BLaER1 treated with 17β-estradiol and CSF1 and Interleukin-3, amounts not matched to agents 10 nM and 100 nM (cell line): ENCODE results near the gene GAL3ST2.

ENCODE experiments used
- H3K27ac ChIP-seq, 11 experiments: shearing (Covaris generic); formaldehyde crosslinking; 2 replicates each; pipeline ENCODE4 v1.8.1; 2022
- H3K27me3 ChIP-seq, 11 experiments: shearing (Covaris generic); formaldehyde crosslinking; 2 replicates each; pipeline ENCODE4 v1.8.1; 2022
- H3K36me3 ChIP-seq, 11 experiments: shearing (Covaris generic); formaldehyde crosslinking; 2 replicates each; pipeline ENCODE4 v1.8.1; 2022
- H3K4me1 ChIP-seq, 10 experiments: shearing (Covaris generic); formaldehyde crosslinking; 2 replicates each; pipeline ENCODE4 v1.8.1; 2022
- H3K4me2 ChIP-seq, 11 experiments: shearing (Covaris generic); formaldehyde crosslinking; 2 replicates each; pipeline ENCODE4 v1.8.1; 2022
- H3K4me3 ChIP-seq, 10 experiments: shearing (Covaris generic); formaldehyde crosslinking; 2 replicates each; pipeline ENCODE4 v1.8.1; 2022
- H3K9ac ChIP-seq, 11 experiments: shearing (Covaris generic); formaldehyde crosslinking; 2 replicates each; pipeline ENCODE4 v1.8.1; 2022
- H3K9me3 ChIP-seq, 11 experiments: shearing (Covaris generic); formaldehyde crosslinking; replicated peaks in 1 of 11; 2 replicates each; pipeline ENCODE4 v1.8.1; 2022
- H4K20me1 ChIP-seq, 11 experiments: shearing (Covaris generic); formaldehyde crosslinking; 2 replicates each; pipeline ENCODE4 v1.8.1; 2022
- Cebpa-rat ChIP-seq, 11 experiments: shearing (Covaris generic); IDR thresholded peaks; 2 replicates each; pipeline ENCODE4 v1.8.1; 2022

Gene GAL3ST2

DNA sequence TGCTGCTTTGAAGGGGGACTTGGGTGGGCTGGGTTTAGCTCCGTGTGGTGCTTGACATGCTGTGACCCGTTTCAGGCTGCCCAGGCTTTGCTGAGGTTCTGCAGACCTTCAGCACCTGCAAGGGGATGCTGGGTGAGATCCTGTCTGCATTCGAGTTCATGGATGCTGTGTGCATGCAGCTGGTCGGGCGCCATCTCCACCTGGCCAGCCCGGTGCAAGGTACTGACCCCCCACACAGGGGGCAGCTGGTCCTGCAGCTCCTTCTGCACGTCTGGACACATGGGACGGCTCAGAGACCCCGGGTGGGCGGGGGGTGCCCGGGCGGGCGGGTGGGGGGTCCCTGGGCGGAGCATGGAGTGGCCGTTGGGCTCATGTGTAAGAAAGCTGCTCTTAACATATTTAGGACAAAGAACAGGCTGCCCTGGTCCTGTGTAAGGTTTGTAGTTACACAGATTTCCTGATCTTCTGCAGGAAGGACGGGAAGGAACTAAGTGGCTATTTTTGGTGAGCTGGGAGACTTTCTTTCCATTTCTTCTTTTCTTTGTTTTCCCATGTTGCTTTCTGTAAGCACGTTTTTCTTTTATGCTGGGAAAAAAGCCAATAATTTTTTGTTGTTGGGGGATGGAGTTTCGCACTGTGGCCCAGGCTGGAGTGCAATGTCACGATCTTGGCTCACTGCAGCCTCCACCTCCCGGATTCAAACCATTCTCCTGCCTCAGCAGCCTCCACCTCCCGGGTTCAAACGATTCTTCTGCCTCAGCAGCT lies 26.4 kb upstream of the GAL3ST2 start:
- Histone ChIP-seq H3K36me3 (peaks cover 24 to 82% (median 47%) of the 10 kb centered on the region in 11 experiments), H4K20me1 (peaks cover 0 to 10% (median 0%) of the 10 kb centered on the region in 11 experiments; a peak in 1 of 22 replicates), H3K27ac (peak overlapping the region; percentile 13 to 62 (median 50); a peak in 16 of 22 replicates), H3K4me2 (peak overlapping the region; percentile 76 to 92 (median 89)), H3K9me3 (peaks cover 0 to 17% (median 4%) of the 10 kb centered on the region in 11 experiments; a peak in 7 of 22 replicates), H3K9ac (peak overlapping the region; percentile 23 to 65 (median 57); a peak in 19 of 22 replicates), H3K27me3 (no peaks in the 10 kb centered on the region), H3K4me3 (peak overlapping the region in 6 of 10 experiments; percentile 1 to 51 (median 32); a peak in 9 of 20 replicates), H3K4me1 (peaks cover 36 to 60% (median 51%) of the 10 kb centered on the region in 10 experiments)
- TF ChIP-seq Cebpa-rat (IDR thresholded peaks at IDR 0.05), result no peak

DNA sequence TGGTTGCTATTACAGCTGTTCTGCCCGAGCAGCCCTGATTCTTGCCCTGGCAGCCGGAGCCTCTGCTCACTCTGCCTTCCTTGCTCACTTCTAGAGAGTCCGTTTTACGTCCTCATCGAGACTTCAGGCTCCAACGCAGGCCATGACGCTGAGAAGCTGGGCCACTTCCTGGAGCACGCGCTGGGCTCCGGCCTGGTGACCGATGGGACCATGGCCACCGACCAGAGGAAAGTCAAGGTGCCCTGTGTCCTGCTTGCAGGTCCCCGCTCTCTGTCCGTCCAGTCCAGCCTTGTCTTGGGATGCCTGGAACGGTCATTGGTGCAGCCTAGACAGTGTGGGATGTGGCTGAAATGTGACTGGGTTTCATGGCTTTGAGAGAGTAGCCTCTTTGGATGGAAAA lies 25.5 kb upstream of the GAL3ST2 start:
- H3K4me2 ChIP-seq, result peak overlapping the region; percentile 76 to 92 (median 89)
- no peaks in the 10 kb centered on the region for H3K27me3 ChIP-seq
- peak overlapping the region in 10 of 11 experiments; percentile 23 to 65 (median 57); a peak in 13 of 22 replicates for H3K9ac ChIP-seq
- peaks cover 0 to 10% (median 0%) of the 10 kb centered on the region in 11 experiments; a peak in 1 of 22 replicates for H4K20me1 ChIP-seq
- TF ChIP-seq Cebpa-rat (IDR thresholded peaks at IDR 0.05), result no peak
- H3K9me3 ChIP-seq, result peaks cover 0 to 17% (median 4%) of the 10 kb centered on the region in 11 experiments; a peak in 7 of 22 replicates
- H3K4me3 ChIP-seq, result 0 out of 20 replicates have a peak overlapping the region, but pooled peaks of 2 of the 10 experiments have one; percentile 31 to 35
- peaks cover 33 to 85% (median 56%) of the 10 kb centered on the region in 11 experiments for H3K36me3 ChIP-seq
- H3K4me1 ChIP-seq, result peaks cover 29 to 51% (median 42%) of the 10 kb centered on the region in 10 experiments
- H3K27ac ChIP-seq, result peak overlapping the region; percentile 13 to 62 (median 50); a peak in 17 of 22 replicates

DNA sequence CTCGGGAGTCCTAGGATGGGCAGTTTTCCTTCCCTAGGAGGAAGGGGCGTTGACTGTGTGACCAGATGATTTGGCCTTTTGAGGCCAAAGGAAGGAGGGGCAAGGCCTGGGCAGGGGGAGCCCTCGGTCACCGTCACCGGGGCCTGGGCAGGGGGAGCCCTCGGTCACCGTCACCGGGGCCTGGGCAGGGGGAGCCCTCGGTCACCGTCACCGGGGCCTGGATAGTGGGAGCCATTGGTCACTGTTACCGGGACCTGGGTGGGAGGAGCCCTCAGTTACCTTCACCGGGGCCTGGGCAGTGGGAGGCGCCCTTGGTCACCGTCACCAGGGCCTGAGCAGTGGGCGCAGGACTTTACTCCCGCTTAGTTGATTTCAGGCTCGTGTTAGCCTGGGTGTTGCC lies 24.8 kb upstream of the GAL3ST2 start:
- H3K27ac ChIP-seq, result peak overlapping the region in 7 of 11 experiments; percentile 12 to 62 (median 57); a peak in 10 of 22 replicates
- H3K4me2 ChIP-seq, result peak overlapping the region; percentile 76 to 92 (median 89)
- H3K9ac ChIP-seq, result peak overlapping the region in 2 of 11 experiments; percentile 2 to 7; a peak in 4 of 22 replicates
- peaks cover 0 to 10% (median 0%) of the 10 kb centered on the region in 11 experiments; a peak in 1 of 22 replicates for H4K20me1 ChIP-seq
- TF ChIP-seq Cebpa-rat (IDR thresholded peaks at IDR 0.05), result no peak
- peaks cover 39 to 85% (median 57%) of the 10 kb centered on the region in 11 experiments for H3K36me3 ChIP-seq
- no peaks in the 10 kb centered on the region for H3K27me3 ChIP-seq
- no peak overlapping the region for H3K4me3 ChIP-seq
- peaks cover 29 to 45% (median 38%) of the 10 kb centered on the region in 10 experiments for H3K4me1 ChIP-seq
- peaks cover 0 to 11% (median 4%) of the 10 kb centered on the region in 11 experiments; a peak in 6 of 22 replicates for H3K9me3 ChIP-seq

DNA sequence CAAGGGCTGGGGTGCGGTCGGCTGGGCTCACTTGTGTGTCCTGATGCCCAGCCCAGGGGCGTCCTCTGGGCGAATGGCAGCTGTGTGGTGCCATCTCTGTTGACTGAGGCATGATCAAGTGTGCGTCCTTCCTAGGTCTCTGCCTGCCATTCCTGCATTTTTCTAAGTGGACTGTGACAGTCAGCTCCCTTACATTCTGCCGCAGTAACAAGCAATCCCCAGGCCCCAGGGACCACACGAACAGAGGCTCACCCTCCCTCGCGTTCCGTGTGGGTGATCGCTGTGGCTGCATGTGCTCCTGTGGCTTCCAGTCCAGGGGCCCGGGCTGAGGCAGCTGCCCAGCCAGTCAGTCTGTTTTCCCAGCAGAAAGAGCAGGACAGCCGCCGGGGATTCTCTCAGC lies 24.4 kb upstream of the GAL3ST2 start:
- H3K36me3 ChIP-seq, result peaks cover 39 to 85% (median 57%) of the 10 kb centered on the region in 11 experiments
- H3K9me3 ChIP-seq, result peaks cover 0 to 6% (median under 1%) of the 10 kb centered on the region in 11 experiments; a peak in 5 of 22 replicates
- no peak overlapping the region for H3K4me3 ChIP-seq
- H4K20me1 ChIP-seq, result peaks cover 0 to 10% (median 0%) of the 10 kb centered on the region in 11 experiments; a peak in 1 of 22 replicates
- H3K4me2 ChIP-seq, result peak overlapping the region; percentile 76 to 92 (median 89)
- peaks cover 29 to 43% (median 37%) of the 10 kb centered on the region in 10 experiments for H3K4me1 ChIP-seq
- no peak for TF ChIP-seq Cebpa-rat (IDR thresholded peaks at IDR 0.05)
- peak overlapping the region in 7 of 11 experiments; percentile 12 to 62 (median 57); a peak in 7 of 22 replicates for H3K27ac ChIP-seq
- peak overlapping the region in 1 of 11 experiments; percentile 2; a peak in 3 of 22 replicates for H3K9ac ChIP-seq
- no peaks in the 10 kb centered on the region for H3K27me3 ChIP-seq

DNA sequence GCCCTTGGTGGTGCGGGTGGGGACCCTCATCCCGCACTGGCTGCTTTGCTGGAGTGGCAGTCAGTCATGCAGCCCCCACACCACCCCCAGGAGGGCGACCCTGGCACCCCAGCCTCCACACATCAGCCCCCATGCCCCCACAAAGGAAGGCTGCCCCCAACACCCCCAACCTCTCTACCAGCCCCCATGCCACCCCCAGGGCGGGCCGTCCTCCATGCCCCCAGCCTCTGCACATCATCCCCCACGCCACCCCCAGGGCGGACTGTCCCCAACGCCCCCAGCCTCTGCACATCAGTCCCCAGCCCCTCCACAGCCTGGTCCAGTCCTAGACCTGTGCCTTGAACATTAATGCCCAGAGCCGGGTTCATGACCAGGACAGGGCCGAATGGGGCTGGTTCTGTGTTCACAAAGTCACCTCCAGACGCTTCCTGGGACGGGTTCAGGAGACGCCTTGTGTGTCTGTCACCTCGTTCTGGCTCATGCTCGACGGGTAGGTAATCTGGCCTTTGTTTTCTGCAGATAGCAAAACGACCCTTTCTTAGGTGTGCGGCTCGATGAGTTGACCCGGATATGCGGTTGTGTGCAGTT lies 23.8 kb upstream of the GAL3ST2 start:
- peaks cover 29 to 41% (median 37%) of the 10 kb centered on the region in 10 experiments for H3K4me1 ChIP-seq
- no peak overlapping the region; a peak in 1 of 22 replicates for H3K9ac ChIP-seq
- H3K4me3 ChIP-seq, result no peak overlapping the region
- peaks cover 0 to 10% (median 0%) of the 10 kb centered on the region in 11 experiments; a peak in 1 of 22 replicates for H4K20me1 ChIP-seq
- H3K36me3 ChIP-seq, result peaks cover 37 to 85% (median 56%) of the 10 kb centered on the region in 11 experiments
- no peak for TF ChIP-seq Cebpa-rat (IDR thresholded peaks at IDR 0.05)
- H3K27me3 ChIP-seq, result no peaks in the 10 kb centered on the region
- H3K9me3 ChIP-seq, result 0 out of 22 replicates have a peak, but pooled peaks cover 0 to under 1% (median 0%) of the 10 kb centered on the region in 11 experiments
- peak overlapping the region in 9 of 11 experiments; percentile 76 to 92 (median 85); a peak in 16 of 22 replicates for H3K4me2 ChIP-seq
- peak overlapping the region in 5 of 11 experiments; percentile 33 to 62 (median 58); a peak in 6 of 22 replicates for H3K27ac ChIP-seq

DNA sequence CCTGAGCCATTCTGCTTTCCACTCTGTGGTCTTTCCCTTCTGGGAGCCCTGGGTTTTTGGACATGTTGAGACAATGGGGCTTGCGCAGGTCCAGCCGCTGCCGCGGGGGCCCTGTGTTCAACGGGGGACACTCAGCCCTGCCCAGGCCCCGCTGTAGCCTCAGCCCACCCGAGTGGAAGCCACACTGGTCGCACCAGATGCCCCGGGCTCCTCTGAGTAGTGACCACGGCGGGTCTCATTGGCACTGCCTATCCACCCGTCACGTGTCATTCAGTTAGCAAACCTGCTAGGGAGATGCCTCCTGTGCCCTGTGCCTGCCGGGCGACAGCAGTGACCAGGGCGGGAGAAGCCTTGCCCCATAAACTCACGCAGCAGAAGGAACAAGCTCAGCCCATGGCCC lies 23.1 kb upstream of the GAL3ST2 start:
- no peaks in the 10 kb centered on the region for H3K9me3 ChIP-seq
- peaks cover 29 to 43% (median 37%) of the 10 kb centered on the region in 10 experiments for H3K4me1 ChIP-seq
- TF ChIP-seq Cebpa-rat (IDR thresholded peaks at IDR 0.05), result no peak
- H3K36me3 ChIP-seq, result peaks cover 33 to 86% (median 60%) of the 10 kb centered on the region in 11 experiments
- peak overlapping the region in 4 of 11 experiments; percentile 10 to 47 (median 30); a peak in 6 of 22 replicates for H3K27ac ChIP-seq
- no peaks in the 10 kb centered on the region for H3K27me3 ChIP-seq
- H3K4me3 ChIP-seq, result no peak overlapping the region
- peaks cover 0 to 10% (median 0%) of the 10 kb centered on the region in 11 experiments; a peak in 1 of 22 replicates for H4K20me1 ChIP-seq
- no peak overlapping the region for H3K4me2 ChIP-seq
- 0 out of 22 replicates have a peak overlapping the region, but pooled peaks of 1 of the 11 experiments have one; percentile 7 for H3K9ac ChIP-seq

DNA sequence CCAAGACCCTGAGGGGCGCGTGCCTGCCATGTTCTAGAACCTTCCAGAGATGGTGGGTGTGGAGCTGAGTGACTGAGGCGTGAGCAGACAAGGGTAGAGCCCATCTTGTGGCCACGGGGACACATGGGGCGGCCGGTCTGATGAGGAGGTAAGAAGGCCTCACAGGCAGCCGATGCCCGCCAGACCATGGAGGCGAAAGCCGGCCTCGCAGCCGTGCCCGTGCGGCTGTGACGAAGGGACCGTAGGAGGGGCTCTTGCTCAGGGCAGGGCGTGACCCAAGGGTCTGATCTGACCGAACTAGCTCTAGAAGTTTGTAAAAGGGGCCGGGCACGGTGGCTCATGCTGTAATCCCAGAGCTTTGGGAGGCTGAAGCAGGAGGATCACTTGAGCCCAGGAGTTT lies 22.6 kb upstream of the GAL3ST2 start:
- Histone ChIP-seq H3K4me1 (peaks cover 31 to 48% (median 39%) of the 10 kb centered on the region in 10 experiments), H3K4me2 (no peak overlapping the region), H3K27ac (peak overlapping the region in 4 of 11 experiments; percentile 10 to 47 (median 30); a peak in 3 of 22 replicates), H3K9ac (0 out of 22 replicates have a peak overlapping the region, but pooled peaks of 1 of the 11 experiments have one; percentile 7), H4K20me1 (peaks cover 0 to 10% (median 0%) of the 10 kb centered on the region in 11 experiments; a peak in 1 of 22 replicates), H3K36me3 (peaks cover 27 to 85% (median 55%) of the 10 kb centered on the region in 11 experiments), H3K9me3 (no peaks in the 10 kb centered on the region), H3K27me3 (no peaks in the 10 kb centered on the region), H3K4me3 (no peak overlapping the region)
- no peak for TF ChIP-seq Cebpa-rat (IDR thresholded peaks at IDR 0.05)

DNA sequence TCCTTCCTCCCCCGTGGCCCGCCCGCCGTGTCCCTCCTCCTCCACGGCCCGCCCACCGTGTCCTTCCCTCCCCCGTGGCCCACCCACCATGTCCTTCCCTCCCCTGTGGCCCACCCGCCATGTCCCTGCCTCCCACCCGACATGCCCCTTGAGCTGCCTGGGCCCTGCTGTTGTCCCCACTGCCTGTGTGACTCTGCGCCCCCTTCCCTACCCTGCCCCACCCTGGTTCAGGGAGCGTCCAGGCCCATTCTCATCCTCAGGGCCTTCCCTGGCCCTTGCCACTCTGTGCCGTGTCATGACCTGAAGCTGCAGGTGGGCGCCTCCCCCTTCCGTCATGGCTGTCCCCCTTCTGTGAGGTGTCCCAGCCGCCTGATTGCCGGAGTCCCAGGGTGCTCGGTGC lies 21.5 kb upstream of the GAL3ST2 start:
- Histone ChIP-seq H3K27ac (no peak overlapping the region; a peak in 1 of 22 replicates), H3K4me2 (no peak overlapping the region), H3K4me3 (no peak overlapping the region), H3K9ac (no peak overlapping the region), H4K20me1 (no peaks in the 10 kb centered on the region; a peak in 1 of 22 replicates), H3K27me3 (no peaks in the 10 kb centered on the region), H3K4me1 (peaks cover 24 to 44% (median 35%) of the 10 kb centered on the region in 10 experiments), H3K36me3 (peaks cover 25 to 86% (median 57%) of the 10 kb centered on the region in 11 experiments), H3K9me3 (peaks cover under 1 to 4% (median 1%) of the 10 kb centered on the region in 11 experiments; a peak in 16 of 22 replicates)
- no peak for TF ChIP-seq Cebpa-rat (IDR thresholded peaks at IDR 0.05)
